Suppressor macrophage (primary cell): ENCODE results near the gene OR6B1.
"Not testable (repeated sequence)": the region's sequence is repeated elsewhere in the genome, so short reads cannot be mapped to it uniquely, and the experiment has no call there.

Source experiments
- DNase-seq, 4 experiments: peaks; one replicate each; pipeline ENCODE4 v3.0.0-alpha.2; 2020 to 2022

Gene OR6B1

DNA sequence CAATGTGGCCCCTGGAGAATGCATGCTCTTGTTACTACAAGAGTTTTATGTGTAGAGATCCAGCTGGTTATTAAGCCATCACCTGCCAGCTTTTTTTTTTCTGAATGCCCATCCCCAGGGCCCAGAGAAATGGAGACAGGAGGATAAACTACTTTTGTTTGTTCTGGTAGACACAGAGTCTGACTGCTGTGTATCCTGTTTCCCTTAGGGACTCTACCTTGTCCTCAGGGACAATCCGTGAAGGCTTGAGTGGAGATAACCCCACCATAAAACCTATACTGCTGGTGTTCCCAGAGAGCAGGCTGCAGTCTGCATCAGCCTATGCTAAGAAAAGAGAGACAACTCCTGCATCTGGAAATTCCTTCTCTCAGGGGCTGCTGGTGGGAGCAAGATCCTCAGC lies 48.5 kb downstream of the OR6B1 start, which contains the start of gene OR2A5:
OR2A5 (plus strand) TSS at position 301 of the 400 bp plus-strand sequence. CDS start 1,454 bp downstream, outside the sequence.
- no peak for DNase-seq

DNA sequence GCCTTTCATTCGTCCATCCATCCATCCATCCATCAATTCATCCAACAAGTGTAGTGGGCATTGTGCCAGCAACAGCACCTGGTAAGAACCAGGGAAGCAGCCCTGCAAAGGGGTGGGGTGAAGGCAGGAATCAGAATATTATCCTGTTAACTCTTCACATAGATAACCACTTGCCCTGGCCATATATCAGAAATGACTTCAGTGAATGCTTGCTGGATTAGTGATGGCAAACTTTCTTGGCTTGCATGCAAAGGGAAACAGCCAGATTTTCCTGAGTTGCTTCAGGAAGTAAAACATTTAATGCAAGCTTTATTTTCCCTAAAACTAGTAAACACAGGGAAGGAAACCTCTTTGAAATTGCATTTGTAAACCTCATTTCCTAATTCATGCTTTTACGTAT lies 49.4 kb downstream of the OR6B1 start:
- no peak for DNase-seq

DNA sequence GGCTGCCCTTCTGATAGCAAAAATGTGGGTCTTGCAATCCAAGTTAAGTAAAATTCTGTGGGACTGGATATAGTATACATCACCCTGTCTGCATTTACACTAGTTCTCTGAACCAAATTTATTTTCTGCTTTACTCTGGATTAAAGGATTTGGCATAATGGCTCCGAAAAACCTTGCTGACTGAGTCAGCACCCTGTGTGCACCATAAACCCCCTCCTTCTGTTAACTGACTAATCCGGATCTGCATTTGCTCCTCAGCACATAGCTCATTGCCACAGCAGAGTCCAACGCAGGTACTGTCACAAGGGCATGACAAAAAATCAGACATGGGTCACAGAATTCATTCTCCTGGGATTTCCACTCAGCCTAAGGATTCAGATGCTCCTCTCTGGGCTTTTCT lies 50.0 kb downstream of the OR6B1 start:
- no peak for DNase-seq

DNA sequence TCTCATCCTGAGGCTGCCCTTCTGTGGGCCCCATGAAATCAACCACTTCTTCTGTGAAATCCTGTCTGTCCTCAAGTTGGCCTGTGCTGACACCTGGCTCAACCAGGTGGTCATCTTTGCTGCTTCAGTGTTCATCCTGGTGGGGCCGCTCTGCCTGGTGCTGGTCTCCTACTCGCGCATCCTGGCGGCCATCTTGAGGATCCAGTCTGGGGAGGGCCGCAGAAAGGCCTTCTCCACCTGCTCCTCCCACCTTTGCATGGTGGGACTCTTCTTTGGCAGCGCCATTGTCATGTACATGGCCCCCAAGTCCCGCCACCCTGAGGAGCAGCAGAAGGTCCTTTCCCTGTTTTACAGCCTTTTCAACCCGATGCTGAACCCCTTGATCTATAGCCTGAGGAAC lies 50.8 kb downstream of the OR6B1 start:
- DNase-seq, result not testable (repeated sequence)

DNA sequence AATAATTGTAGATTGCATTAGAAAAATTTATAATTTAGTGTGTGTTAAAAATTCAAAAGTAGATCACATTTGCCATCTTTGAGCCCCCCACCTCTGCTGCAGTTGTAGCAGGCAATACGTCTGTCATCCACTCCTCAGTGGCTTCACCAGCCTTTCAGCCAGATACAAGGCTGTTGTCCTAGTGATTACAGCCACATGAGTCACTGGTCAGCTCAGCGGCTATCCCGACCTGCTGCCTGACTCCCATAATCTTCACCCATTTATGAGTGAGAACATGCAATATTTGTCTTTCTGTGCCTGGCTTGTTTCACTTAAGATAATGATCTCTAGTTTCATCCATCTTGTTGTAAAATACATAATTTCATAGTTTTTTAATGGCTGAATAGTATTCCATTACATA lies 57.8 kb downstream of the OR6B1 start:
- no peak for DNase-seq
